Urinary bladder (tissue), 4 donors: ENCODE results near the gene FAM107B. TPM values are rescaled to one million over a fixed set of nuclear protein-coding genes. Genes with fewer than 3 reads are reported as not detected.

Experiments
- DNase-seq: peaks from one replicate; pipeline ENCODE4 v3.0.0-alpha.2; 2015; ENCODE audit errors: extremely low spot score
- H3K27ac ChIP-seq: one replicate; pipeline ENCODE4 v1.5.1; 2013; ENCODE audit warnings: low read depth, mild to moderate bottlenecking, moderate library complexity
- H3K36me3 ChIP-seq: one replicate; pipeline ENCODE4 v1.6.1; 2013; ENCODE audit warnings: mild to moderate bottlenecking, moderate library complexity; ENCODE audit not compliant: insufficient read depth
- H3K4me1 ChIP-seq: one replicate; pipeline ENCODE4 v1.6.1; 2013; ENCODE audit warnings: mild to moderate bottlenecking, moderate library complexity; ENCODE audit not compliant: insufficient read depth
- H3K4me3 ChIP-seq: one replicate; pipeline ENCODE4 v1.5.1; 2013; ENCODE audit warnings: low read depth, low read length
- WGBS: extraction: QIAGEN DNeasy Blood & Tissue Kit; methylation state at CpG from one replicate; pipeline ENCODE4 v1.1.7; 2013; 5-methylcytosine and 5-hydroxymethylcytosine counted together
- polyA plus RNA-seq: library from polyadenylated mRNA; stranded (reverse); fragments of 200-250 nt; gene quantifications from one replicate; pipeline ENCODE4 v1.2.3, GENCODE V29; 2013
- total RNA-seq: library from RNA; depleted of rRNA; stranded (reverse); fragments of >200 nt; gene quantifications from one replicate; pipeline ENCODE4 v1.2.3, GENCODE V29; 2014
- donor health status: healthy with polysubstance abuse.
- donor health status: healthy.

Gene FAM107B
- total and polyA plus RNA-seq, 2 donors = 13.6 to 40.2 TPM

DNA sequence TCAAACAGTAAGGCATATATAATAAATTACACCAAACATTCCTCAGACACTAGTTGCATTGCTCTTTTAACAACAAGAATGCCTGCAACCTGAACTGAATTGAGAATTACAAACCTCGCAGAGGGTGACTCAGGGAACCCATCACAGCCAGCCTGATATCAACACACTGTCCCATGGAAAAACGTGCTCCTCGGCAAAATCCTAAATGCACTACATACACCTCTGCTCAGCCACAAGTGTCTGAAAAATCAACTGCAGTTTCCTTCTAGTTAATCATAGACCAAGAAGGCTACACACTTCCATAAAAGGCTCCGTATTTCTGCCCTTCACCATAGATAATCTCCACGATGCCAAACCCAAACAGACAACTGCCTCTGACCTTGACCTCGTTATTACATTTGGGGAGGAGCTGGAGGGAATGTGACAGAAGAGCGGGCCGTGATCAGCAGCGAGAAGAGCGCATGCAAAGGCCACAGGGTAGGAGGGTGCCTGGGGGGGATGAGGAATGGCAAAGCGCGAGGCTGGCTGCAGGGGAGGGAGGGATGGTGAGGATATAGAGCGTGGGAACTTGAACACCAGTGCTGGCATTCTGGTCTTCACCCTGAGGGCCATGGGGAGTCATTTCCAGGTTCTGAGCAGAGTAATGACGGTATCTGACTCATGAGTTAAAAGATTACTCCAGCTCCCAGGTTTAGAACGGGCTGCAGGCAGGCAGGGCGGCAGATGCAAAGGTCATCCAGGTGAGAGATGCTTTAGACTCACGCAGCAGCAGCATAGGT lies 242.0 kb downstream of the FAM107B start:
- Histone ChIP-seq H3K4me3 (no peak overlapping the region), H3K4me1 (no peaks in the 10 kb centered on the region), H3K27ac (no peak overlapping the region), H3K36me3 (peaks cover 2% of the 10 kb centered on the region)
- WGBS = 72% methylated on average over 17 of the region's 17 CpGs
- no peak for DNase-seq

DNA sequence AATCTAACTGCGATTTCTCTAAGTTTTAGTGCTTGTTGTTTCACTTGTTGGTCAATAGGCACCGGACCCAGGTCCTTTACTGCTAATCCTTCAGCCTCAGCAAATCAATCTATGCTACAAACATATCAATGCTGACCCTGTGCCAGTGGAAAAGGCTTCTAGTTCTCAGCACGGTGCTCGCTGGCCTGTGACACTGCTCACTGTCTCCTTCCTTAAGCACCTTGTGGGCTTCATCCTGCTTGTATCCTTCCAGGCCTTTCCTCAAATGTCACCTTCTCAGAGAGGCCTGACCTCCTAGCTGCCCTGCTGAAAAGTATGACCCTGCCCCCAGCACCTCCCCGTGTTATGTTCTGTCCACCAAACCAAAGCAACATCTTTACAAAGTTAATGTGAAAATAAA lies 242.7 kb downstream of the FAM107B start:
- DNase-seq = no peak
- no peaks in the 10 kb centered on the region for H3K4me1 ChIP-seq
- peaks cover 2% of the 10 kb centered on the region for H3K36me3 ChIP-seq
- H3K27ac ChIP-seq = no peak overlapping the region
- WGBS = 90% methylated on average over 5 of the region's 5 CpGs
- no peak overlapping the region for H3K4me3 ChIP-seq

DNA sequence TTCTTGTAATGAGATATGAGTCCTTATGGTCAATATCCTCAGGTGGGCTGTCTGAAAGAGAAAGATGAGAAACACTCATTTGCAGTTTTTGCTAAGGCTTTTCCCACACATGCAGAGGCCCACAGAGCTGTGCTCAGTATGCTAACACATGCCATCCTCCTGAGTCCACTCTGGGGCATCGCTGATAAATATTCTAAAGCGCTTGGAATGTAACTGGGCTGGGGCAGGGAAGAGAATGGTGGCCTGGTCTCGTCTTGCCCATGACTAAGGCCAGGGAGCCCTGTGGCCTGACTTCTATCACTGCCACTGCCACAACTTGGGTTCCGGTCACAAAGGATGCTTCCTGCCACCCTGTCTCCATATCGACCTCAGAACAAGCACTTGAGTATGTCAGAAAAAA lies 244.2 kb downstream of the FAM107B start:
- no peak overlapping the region for H3K4me3 ChIP-seq
- no peak for DNase-seq
- H3K4me1 ChIP-seq = no peaks in the 10 kb centered on the region
- no peak overlapping the region for H3K27ac ChIP-seq
- H3K36me3 ChIP-seq = peaks cover 2% of the 10 kb centered on the region
- 61% methylated on average over 5 of the region's 5 CpGs for WGBS

- H3K4me3 ChIP-seq = no peak overlapping the region
- H3K4me1 ChIP-seq = no peaks in the 10 kb centered on the region
- H3K36me3 ChIP-seq = peaks cover 2% of the 10 kb centered on the region
- H3K27ac ChIP-seq = no peak overlapping the region
- no peak for DNase-seq
- whole genome bisulfite sequencing = 51% methylated on average over 3 of the region's 3 CpGs
Observed at GRCh38 chr10:14529351-14529750, 245.3 kb downstream of the FAM107B start.

GRCh38 chr10:14528450-14528849 lies 246.2 kb downstream of the FAM107B start:
- Histone ChIP-seq H3K36me3 (peaks cover 2% of the 10 kb centered on the region), H3K4me1 (no peaks in the 10 kb centered on the region), H3K27ac (peak overlapping the region; percentile 5), H3K4me3 (no peak overlapping the region)
- DNase-seq = no peak
- 98% methylated on average over 2 of the region's 2 CpGs for WGBS

- DNase-seq = no peak
- 76% methylated on average over 3 of the region's 3 CpGs for WGBS
- Histone ChIP-seq H3K36me3 (peaks cover 2% of the 10 kb centered on the region), H3K4me1 (no peaks in the 10 kb centered on the region), H3K4me3 (no peak overlapping the region), H3K27ac (no peak overlapping the region)
Observed at GRCh38 chr10:14527915-14528314, 246.8 kb downstream of the FAM107B start.

DNA sequence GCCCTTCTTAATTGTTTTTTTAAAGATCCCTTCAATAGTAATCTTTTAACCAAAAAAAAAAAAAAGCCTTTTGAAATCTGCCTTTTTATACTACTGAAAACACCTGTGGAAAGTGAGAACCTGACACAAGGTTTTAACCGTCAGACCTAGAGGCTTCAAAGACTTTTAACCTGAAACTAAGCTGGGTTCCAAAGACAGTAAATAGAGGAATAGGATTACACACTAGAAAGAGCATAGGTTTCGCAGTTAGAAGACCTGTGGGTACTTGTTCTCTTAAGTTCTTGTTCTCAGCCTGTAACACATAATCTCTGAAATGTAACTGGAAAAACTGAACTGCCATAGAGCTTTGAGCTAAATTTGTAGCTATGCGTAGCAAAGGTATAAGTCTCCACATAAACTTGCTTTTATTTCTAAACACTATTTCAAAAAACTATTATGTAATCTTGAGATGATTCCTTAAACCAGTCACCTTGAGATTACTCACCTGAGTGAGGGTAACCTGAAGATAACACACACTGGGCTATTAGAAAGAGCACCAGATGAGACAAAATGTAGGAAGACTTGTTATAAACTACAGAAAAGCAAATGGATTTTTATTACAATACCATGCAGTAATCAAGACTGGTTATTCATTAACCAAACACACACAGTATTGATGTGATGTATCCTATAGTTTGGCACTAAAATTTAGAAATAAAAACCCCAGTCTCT lies 247.4 kb downstream of the FAM107B start:
- Histone ChIP-seq H3K4me3 (no peak overlapping the region), H3K4me1 (no peaks in the 10 kb centered on the region), H3K36me3 (peaks cover 2% of the 10 kb centered on the region), H3K27ac (no peak overlapping the region)
- WGBS = 93% methylated on average over 3 of the region's 3 CpGs
- no peak for DNase-seq

DNA sequence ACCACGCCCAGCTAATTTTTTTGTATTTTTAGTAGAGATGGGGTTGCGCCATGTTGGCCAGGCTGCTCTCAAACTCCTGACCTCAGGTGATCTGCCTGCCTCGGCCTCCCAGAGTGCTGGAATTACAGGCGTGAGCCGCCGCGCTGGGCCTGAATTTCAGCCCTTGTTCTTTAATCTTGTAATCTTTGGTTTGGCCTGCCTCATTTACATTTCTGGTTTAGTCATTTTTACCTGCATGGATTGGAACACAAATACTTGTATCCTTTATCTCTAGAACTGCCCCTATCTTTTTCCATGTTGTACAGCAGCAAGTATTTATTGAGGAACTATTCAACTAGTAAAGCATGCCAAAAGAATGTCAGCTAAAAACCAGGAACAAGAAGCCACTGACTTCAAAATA lies 248.4 kb downstream of the FAM107B start:
- H3K27ac ChIP-seq = no peak overlapping the region
- H3K36me3 ChIP-seq = peaks cover 2% of the 10 kb centered on the region
- H3K4me1 ChIP-seq = no peaks in the 10 kb centered on the region
- H3K4me3 ChIP-seq = no peak overlapping the region
- 88% methylated on average over 7 of the region's 7 CpGs for WGBS
- no peak for DNase-seq

GRCh38 chr10:14524691-14525324 lies 249.9 kb downstream of the FAM107B start:
- no peak overlapping the region for H3K4me3 ChIP-seq
- no peak for DNase-seq
- H3K36me3 ChIP-seq = peaks cover 2% of the 10 kb centered on the region
- 96% methylated on average over 3 of the region's 3 CpGs for WGBS
- H3K27ac ChIP-seq = no peak overlapping the region
- no peaks in the 10 kb centered on the region for H3K4me1 ChIP-seq

GRCh38 chr10:14523286-14523685 lies 251.4 kb downstream of the FAM107B start:
- 92% methylated on average over 10 of the region's 10 CpGs for WGBS
- no peaks in the 10 kb centered on the region for H3K36me3 ChIP-seq

DNA sequence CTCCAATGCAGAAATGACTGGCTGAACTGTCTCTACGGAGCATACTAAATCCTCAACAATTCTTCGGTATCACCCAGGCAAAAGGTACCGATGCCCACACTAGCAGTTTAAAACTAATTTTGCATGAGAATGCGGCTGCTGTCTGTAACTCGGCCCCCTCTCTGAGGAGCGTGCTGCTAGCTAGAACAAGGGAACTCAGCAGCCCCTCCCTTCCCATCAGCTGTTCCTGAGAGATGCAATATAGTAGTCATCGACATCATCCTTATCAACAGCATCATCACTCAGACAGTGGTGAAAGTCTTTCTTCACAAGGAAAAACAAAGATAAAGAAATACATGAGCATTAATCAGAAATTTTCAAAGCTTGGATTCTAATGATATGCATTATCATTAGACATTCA lies 254.9 kb downstream of the FAM107B start:
- H3K4me3 ChIP-seq = no peak overlapping the region
- H3K27ac ChIP-seq = no peak overlapping the region
- no peak for DNase-seq
- WGBS = 77% methylated on average over 7 of the region's 7 CpGs
- no peaks in the 10 kb centered on the region for H3K36me3 ChIP-seq
- no peaks in the 10 kb centered on the region for H3K4me1 ChIP-seq

More at GRCh38 chr10:14523286-14523685, 251.4 kb downstream of the FAM107B start:
- no peak for DNase-seq
- H3K27ac ChIP-seq = no peak overlapping the region
- no peaks in the 10 kb centered on the region for H3K4me1 ChIP-seq
- no peak overlapping the region for H3K4me3 ChIP-seq

DNA sequence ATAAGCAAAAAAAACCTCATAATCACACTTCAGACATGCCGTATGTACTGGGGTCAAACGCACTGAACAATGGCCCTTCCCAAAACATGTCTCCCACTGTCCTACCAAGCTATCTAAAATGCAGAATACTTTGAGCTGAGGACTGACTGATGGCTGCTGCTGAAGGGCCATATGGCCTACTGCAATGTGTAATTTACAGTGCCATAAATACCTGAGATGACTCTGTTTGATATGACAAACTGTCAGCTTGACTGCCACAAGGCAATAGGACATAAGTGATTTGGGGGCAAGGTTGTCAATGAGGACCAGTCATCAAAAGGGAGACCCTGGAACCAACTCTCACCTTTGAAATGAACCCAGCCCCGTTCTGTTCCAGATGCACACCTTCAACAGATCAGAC lies 256.5 kb downstream of the FAM107B start:
- Histone ChIP-seq H3K4me1 (no peaks in the 10 kb centered on the region), H3K4me3 (no peak overlapping the region), H3K27ac (no peak overlapping the region), H3K36me3 (no peaks in the 10 kb centered on the region)
- DNase-seq = no peak
- WGBS = 95% methylated on average over 3 of the region's 3 CpGs

- 66% methylated on average over 4 of the region's 4 CpGs for WGBS
- no peaks in the 10 kb centered on the region for H3K4me1 ChIP-seq
- no peak overlapping the region for H3K4me3 ChIP-seq
- no peak for DNase-seq
- no peaks in the 10 kb centered on the region for H3K36me3 ChIP-seq
- no peak overlapping the region for H3K27ac ChIP-seq
Observed at GRCh38 chr10:14513123-14513522, 261.6 kb downstream of the FAM107B start.

GRCh38 chr10:14510346-14510745 lies 264.4 kb downstream of the FAM107B start:
- DNase-seq = no peak
- H3K36me3 ChIP-seq = no peaks in the 10 kb centered on the region
- 71% methylated on average over 2 of the region's 2 CpGs for WGBS

More at GRCh38 chr10:14510346-14510745, 264.4 kb downstream of the FAM107B start:
- Histone ChIP-seq H3K4me1 (no peaks in the 10 kb centered on the region), H3K4me3 (no peak overlapping the region), H3K27ac (no peak overlapping the region)
